Measurements from ENCODE around the gene TMOD2.

TMOD2 gene

GRCh38 chr15:51863131-51863530 lies 111.7 kb downstream of the TMOD2 start:
- no peak for DNase-seq

- no peak for DNase-seq
These were observed 113.1 kb downstream of the TMOD2 start for GRCh38 chr15:51864408-51865056.

GRCh38 chr15:51865317-51865716 lies 113.9 kb downstream of the TMOD2 start:
- no peak for DNase-seq

Data from activated effector memory CD4-positive, alpha-beta T cell treated with anti-CD3 and anti-CD28 coated beads, Interleukin-2, amount 50 U/mL, for 16 hours (primary cell).